HuH-7.5 (cell line): Measurements from ENCODE around the gene LRRC46.

Experiments
- DNase-seq: peaks from one replicate; pipeline ENCODE4 v3.0.0; 2011; ENCODE audit warnings: low spot score

The LRRC46 gene

GRCh38 chr17:47808830-47809480, 22.5 kb upstream of the LRRC46 start:
- no peak for DNase-seq

- DNase-seq = peak; percentile 53
Measured at GRCh38 chr17:47810200-47810821, 21.2 kb upstream of the LRRC46 start.

- no peak for DNase-seq
Measured at GRCh38 chr17:47810901-47811635, 20.4 kb upstream of the LRRC46 start.

GRCh38 chr17:47811709-47812108, 19.8 kb upstream of the LRRC46 start:
- no peak for DNase-seq

GRCh38 chr17:47812146-47812920, 19.1 kb upstream of the LRRC46 start:
- DNase-seq = no peak

- DNase-seq = no peak
Measured at GRCh38 chr17:47813077-47813476, 18.4 kb upstream of the LRRC46 start.

GRCh38 chr17:47813512-47814031, 17.9 kb upstream of the LRRC46 start:
- no peak for DNase-seq

GRCh38 chr17:47815106-47815918, 16.2 kb upstream of the LRRC46 start:
- no peak for DNase-seq

- DNase-seq = no peak
Measured at GRCh38 chr17:47816111-47816735, 15.2 kb upstream of the LRRC46 start.

- DNase-seq = no peak
Measured at GRCh38 chr17:47816947-47817346, 14.5 kb upstream of the LRRC46 start.

- no peak for DNase-seq
Measured at GRCh38 chr17:47818002-47818695, 13.3 kb upstream of the LRRC46 start.

- no peak for DNase-seq
Measured at GRCh38 chr17:47819475-47819874, 12.0 kb upstream of the LRRC46 start.

GRCh38 chr17:47820033-47820789, 11.3 kb upstream of the LRRC46 start:
- DNase-seq = no peak

- no peak for DNase-seq
Measured at GRCh38 chr17:47821031-47821423, 10.4 kb upstream of the LRRC46 start.

- peak; percentile 57 for DNase-seq
Measured at GRCh38 chr17:47821424-47822391, 9.8 kb upstream of the LRRC46 start, which contains the start of gene OSBPL7. Gene OSBPL7 (minus strand): TSS chr17:47821794. CDS start chr17:47820278, 1,516 bp downstream.

- no peak for DNase-seq
Measured at GRCh38 chr17:47822785-47823184, 8.7 kb upstream of the LRRC46 start.

- no peak for DNase-seq
Measured at GRCh38 chr17:47823519-47823918, 8.0 kb upstream of the LRRC46 start.

- DNase-seq = no peak
Measured at GRCh38 chr17:47829870-47830269, 1.6 kb upstream of the LRRC46 start.
